Peyer's patch (tissue), 4 donors: ENCODE results near the gene LRSAM1. TPM values are rescaled to one million over a fixed set of nuclear protein-coding genes. Genes with fewer than 3 reads are reported as not detected.

Experiments used
- DNase-seq, 3 donors: peaks; one replicate each; pipeline ENCODE4 v3.0.0-alpha.2; 2017 to 2019
- H3K27ac ChIP-seq, 4 donors: fragments of 200-600 bp; sonication (generic); one replicate each; pipeline ENCODE4 v1.5.1; 2016 to 2019
- H3K27me3 ChIP-seq, 2 donors: fragments of 200-600 bp; sonication (generic); one replicate each; pipeline ENCODE4 v1.5.1; 2019
- H3K36me3 ChIP-seq, 3 donors: fragments of 200-600 bp; sonication (generic); one replicate each; pipeline ENCODE4 v1.5.1; 2016 to 2019
- H3K4me1 ChIP-seq, 4 donors: fragments of 200-600 bp; sonication (generic); one replicate each; pipeline ENCODE4 v1.5.1; 2016 to 2019
- H3K4me3 ChIP-seq, 4 donors: fragments of 200-600 bp; sonication (generic); 1 replicate in 3 of 4; 2 replicates in 1 of 4; pipeline ENCODE4 v1.5.1; 2016 to 2019; ENCODE audit warnings: mild to moderate bottlenecking in 1 of 4
- H3K9me3 ChIP-seq, 4 donors: fragments of 200-600 bp; sonication (generic); one replicate each; pipeline ENCODE4 v1.5.1; 2016 to 2019; ENCODE audit warnings: mild to moderate bottlenecking in 1 of 4
- CTCF ChIP-seq, 6 experiments: fragments of 450-650 bp in 4 of 6; fragments of 200-600 bp in 2 of 6; sonication (generic) in 1 of 6; IDR thresholded peaks; one replicate each; pipeline ENCODE4 v1.5.1; 2017 to 2019; ENCODE audit warnings: antibody characterized with exemption in 6 of 6, mild to moderate bottlenecking in 3 of 6, moderate library complexity in 1 of 6
- POLR2A ChIP-seq, 2 donors: fragments of 450-650 bp; IDR thresholded peaks; one replicate each; pipeline ENCODE4 v1.5.1; 2017; ENCODE audit warnings: antibody characterized with exemption in 2 of 2, mild to moderate bottlenecking in 2 of 2, moderate library complexity in 2 of 2
- total RNA-seq, 4 donors: library from RNA; depleted of rRNA; stranded (reverse); fragments of >200 nt; gene quantifications; one replicate each; pipeline ENCODE4 v1.1.0, GENCODE V29; 2016

The LRSAM1 gene
- 10 to 100 TPM; 19.3 to 59.4 (median 35.3) TPM for total RNA-seq

DNA sequence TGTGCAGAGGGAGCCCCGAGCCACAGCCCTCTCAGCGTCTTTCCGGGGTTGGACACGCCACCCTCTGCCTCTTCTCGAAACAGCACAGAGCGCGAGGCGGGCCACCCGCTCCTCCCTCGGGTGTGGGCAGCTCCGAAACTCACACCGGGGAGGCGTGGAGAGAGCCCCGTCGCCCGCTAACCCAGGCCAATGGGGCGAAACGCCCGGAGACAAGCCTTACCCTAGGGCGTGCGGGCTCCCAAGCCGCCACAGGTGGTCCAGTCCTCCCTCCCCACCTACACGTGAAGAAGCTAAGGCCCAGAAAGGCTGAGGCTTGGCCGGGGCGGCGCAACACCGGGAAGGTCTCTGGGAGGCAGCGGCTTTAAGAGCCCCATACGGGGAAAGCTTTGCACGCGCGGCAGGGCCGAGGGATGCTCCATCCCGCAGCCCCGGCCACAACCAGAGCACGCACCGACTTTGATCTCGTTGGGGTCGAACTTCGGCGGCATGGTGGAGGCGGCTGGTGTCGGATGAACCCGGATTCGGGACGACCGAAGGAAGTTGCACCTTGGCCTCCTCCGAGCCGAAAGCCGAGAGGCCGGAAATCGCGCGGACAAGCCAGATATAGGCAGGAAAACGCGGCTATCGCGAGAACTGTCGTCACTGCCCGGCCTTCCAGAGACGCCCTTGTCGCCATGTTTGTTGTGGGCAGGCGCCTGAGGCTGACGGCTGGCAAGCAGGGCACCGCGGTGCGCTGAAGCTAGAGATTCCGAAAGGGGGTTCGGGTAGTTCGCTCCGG, at the start of gene LRSAM1, which contains the start of gene RPL12:
LRSAM1 (plus strand) TSS at position 681 of the 778 bp plus-strand sequence. CDS start 3,018 bp downstream, outside the sequence.
RPL12 (minus strand) TSS at position 577 of the 778 bp plus-strand sequence; CDS start at position 488, 89 bp downstream.
- peak within 1 kb of the TSS; percentile 65 to 96 (median 81) for H3K4me3 ChIP-seq
- peaks cover 0 to 39% (median 0%) of the 10 kb centered on the region in 3 donors for H3K36me3 ChIP-seq
- DNase-seq = peak; percentile 98 to 99 (median 99)
- no peaks in the 10 kb centered on the region for H3K27me3 ChIP-seq
- peaks cover 0 to 34% (median 11%) of the 10 kb centered on the region in 4 donors for H3K4me1 ChIP-seq
- no peaks in the 10 kb centered on the region for H3K9me3 ChIP-seq
- TF ChIP-seq CTCF (IDR thresholded peaks at IDR 0.05) (no peak), POLR2A (IDR thresholded peaks at IDR 0.05) (peak; percentile 99)
- peak within 1 kb of the TSS; percentile 88 to 96 (median 92) for H3K27ac ChIP-seq

- Histone ChIP-seq H3K27me3 (no peaks in the 10 kb centered on the region), H3K9me3 (no peaks in the 10 kb centered on the region), H3K27ac (no peak overlapping the region), H3K36me3 (peaks cover 0 to 45% (median 0%) of the 10 kb centered on the region in 3 donors), H3K4me1 (peaks cover 0 to 11% (median 4%) of the 10 kb centered on the region in 4 donors), H3K4me3 (no peak overlapping the region)
- TF ChIP-seq POLR2A (IDR thresholded peaks at IDR 0.05) (no peak), CTCF (IDR thresholded peaks at IDR 0.05) (no peak)
- no peak for DNase-seq
These were observed 48.8 kb upstream of the LRSAM1 start for GRCh38 chr9:127402401-127403090.

DNA sequence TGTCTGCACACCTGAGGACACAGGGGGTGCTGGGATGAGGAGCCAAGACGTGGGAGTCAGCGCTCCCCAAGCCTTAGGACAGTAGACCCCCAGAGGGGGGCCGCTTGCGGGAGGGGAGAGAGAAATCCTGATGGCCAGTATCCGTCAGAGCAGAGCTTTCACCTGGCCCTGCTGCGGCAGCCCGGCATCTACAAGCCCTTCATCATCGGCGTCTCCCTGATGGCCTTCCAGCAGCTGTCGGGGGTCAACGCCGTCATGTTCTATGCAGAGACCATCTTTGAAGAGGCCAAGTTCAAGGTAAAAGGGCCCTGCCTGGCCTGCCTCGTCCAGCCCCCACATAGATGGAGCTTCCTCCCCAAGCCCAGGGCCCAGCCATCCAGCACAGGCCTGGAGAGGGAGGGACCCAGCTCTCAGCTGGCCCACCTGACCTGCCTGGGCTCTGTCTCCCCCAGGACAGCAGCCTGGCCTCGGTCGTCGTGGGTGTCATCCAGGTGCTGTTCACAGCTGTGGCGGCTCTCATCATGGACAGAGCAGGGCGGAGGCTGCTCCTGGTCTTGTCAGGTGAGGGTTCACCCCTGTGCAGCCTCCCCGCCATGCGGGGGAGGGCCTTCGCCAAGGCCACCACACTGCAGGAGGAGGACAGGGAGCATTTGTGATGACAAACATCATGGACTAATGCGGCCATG, 47.7 kb upstream of the LRSAM1 start:
- Histone ChIP-seq H3K4me1 (peaks cover 0 to 4% (median 0%) of the 10 kb centered on the region in 4 donors), H3K27ac (no peak overlapping the region), H3K36me3 (peaks cover 0 to 45% (median 0%) of the 10 kb centered on the region in 3 donors), H3K27me3 (no peaks in the 10 kb centered on the region), H3K9me3 (no peaks in the 10 kb centered on the region), H3K4me3 (no peak overlapping the region)
- no peak for TF ChIP-seq CTCF (IDR thresholded peaks at IDR 0.05)
- TF ChIP-seq POLR2A (IDR thresholded peaks at IDR 0.05) = no peak
- no peak for DNase-seq

GRCh38 chr9:127404631-127405030, 46.7 kb upstream of the LRSAM1 start:
- no peak for TF ChIP-seq POLR2A (IDR thresholded peaks at IDR 0.05)
- no peak for TF ChIP-seq CTCF (IDR thresholded peaks at IDR 0.05)
- no peak overlapping the region for H3K27ac ChIP-seq

DNA sequence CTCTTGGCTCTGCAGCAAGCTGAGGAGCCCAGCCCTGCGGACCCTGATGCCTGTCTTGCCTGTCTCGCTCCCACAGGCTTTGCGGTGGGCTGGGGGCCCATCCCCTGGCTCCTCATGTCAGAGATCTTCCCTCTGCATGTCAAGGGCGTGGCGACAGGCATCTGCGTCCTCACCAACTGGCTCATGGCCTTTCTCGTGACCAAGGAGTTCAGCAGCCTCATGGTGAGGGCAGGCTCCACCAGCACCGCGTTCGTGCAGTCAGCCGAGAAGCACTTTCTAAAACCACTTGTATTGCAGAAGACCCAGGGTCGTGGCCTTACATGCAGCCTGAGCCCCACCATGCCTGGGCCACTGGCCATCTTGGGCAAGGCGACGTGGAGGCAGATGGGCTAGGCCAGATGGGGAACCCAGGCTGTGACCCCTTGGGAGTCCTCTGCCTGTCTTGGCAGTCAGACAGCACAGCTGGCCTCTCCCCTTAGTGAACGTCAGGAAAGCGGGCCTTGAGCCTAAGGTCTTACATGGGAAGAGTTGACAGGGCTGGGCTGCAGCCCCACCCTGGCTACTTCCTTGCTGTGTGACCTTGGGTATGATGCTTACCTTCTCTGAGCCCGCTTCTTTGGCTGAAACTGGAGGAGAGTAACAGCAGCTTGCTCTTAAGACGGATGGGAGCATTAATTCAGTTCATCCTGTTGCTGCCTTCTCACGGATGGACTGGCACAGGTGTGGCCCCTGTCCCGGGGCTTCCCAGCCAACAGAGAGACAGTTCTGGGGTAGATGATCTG, 45.8 kb upstream of the LRSAM1 start:
- no peak for TF ChIP-seq CTCF (IDR thresholded peaks at IDR 0.05)
- TF ChIP-seq POLR2A (IDR thresholded peaks at IDR 0.05) = no peak
- Histone ChIP-seq H3K27ac (no peak overlapping the region), H3K36me3 (peaks cover 0 to 40% (median 0%) of the 10 kb centered on the region in 3 donors)

More at GRCh38 chr9:127404631-127405030, 46.7 kb upstream of the LRSAM1 start:
- Histone ChIP-seq H3K27me3 (no peaks in the 10 kb centered on the region), H3K9me3 (no peaks in the 10 kb centered on the region), H3K36me3 (peaks cover 0 to 45% (median 0%) of the 10 kb centered on the region in 3 donors), H3K4me3 (no peak overlapping the region), H3K4me1 (no peaks in the 10 kb centered on the region)
- no peak for DNase-seq

More for the DNA sequence above, 45.8 kb upstream of the LRSAM1 start:
- no peak for DNase-seq
- Histone ChIP-seq H3K4me3 (no peak overlapping the region), H3K27me3 (no peaks in the 10 kb centered on the region), H3K4me1 (no peaks in the 10 kb centered on the region), H3K9me3 (no peaks in the 10 kb centered on the region)
